HG02642 (cell line): ENCODE results near the gene NCKAP5L.
A peak's percentile ranks its signal among the peaks of the same experiment; 100 is the strongest.
"Not testable (repeated sequence)": the region's sequence is repeated elsewhere in the genome, so short reads cannot be mapped to it uniquely, and the experiment has no call there.

Source experiments
- ATAC-seq: cut with Tn5 transposase; IDR thresholded peaks from one replicate; pipeline ENCODE4 v1.9.1; 2021; ENCODE audit warnings: mild to moderate bottlenecking; ENCODE audit not compliant: unreplicated experiment, poor library complexity

Gene NCKAP5L

GRCh38 chr12:49787672-49788071 lies 40.5 kb downstream of the NCKAP5L start:
- ATAC-seq: no peak

GRCh38 chr12:49784756-49785409 lies 43.3 kb downstream of the NCKAP5L start:
- ATAC-seq: no peak

GRCh38 chr12:49783917-49784676 lies 44.1 kb downstream of the NCKAP5L start:
- ATAC-seq: no peak

GRCh38 chr12:49780914-49781313 lies 47.3 kb downstream of the NCKAP5L start:
- not testable (repeated sequence) for ATAC-seq

GRCh38 chr12:49779581-49779980 lies 48.6 kb downstream of the NCKAP5L start:
- no peak for ATAC-seq

- no peak for ATAC-seq
Observed at GRCh38 chr12:49777800-49778748, 50.1 kb downstream of the NCKAP5L start.

- ATAC-seq: no peak
Observed at GRCh38 chr12:49777341-49777740, 50.9 kb downstream of the NCKAP5L start.

- ATAC-seq: no peak
Observed at GRCh38 chr12:49776858-49777257, 51.4 kb downstream of the NCKAP5L start.

- ATAC-seq: no peak
Observed at GRCh38 chr12:49776413-49776812, 51.8 kb downstream of the NCKAP5L start.

- ATAC-seq: not testable (repeated sequence)
Observed at GRCh38 chr12:49773102-49773501, 55.1 kb downstream of the NCKAP5L start.

GRCh38 chr12:49767333-49767732 lies 60.9 kb downstream of the NCKAP5L start:
- no peak for ATAC-seq

- no peak for ATAC-seq
Observed at GRCh38 chr12:49766115-49766455, 62.1 kb downstream of the NCKAP5L start.

- no peak for ATAC-seq
Observed at GRCh38 chr12:49764126-49764525, 64.1 kb downstream of the NCKAP5L start.

GRCh38 chr12:49763006-49763591 lies 65.1 kb downstream of the NCKAP5L start:
- ATAC-seq: no peak

GRCh38 chr12:49762468-49762847 lies 65.8 kb downstream of the NCKAP5L start:
- ATAC-seq: no peak

- no peak for ATAC-seq
Observed at GRCh38 chr12:49761677-49762467, 66.3 kb downstream of the NCKAP5L start.

GRCh38 chr12:49750996-49751393 lies 77.2 kb downstream of the NCKAP5L start:
- no peak for ATAC-seq

- peak; percentile 41 for ATAC-seq
Observed at GRCh38 chr12:49750027-49750995, 77.9 kb downstream of the NCKAP5L start.

- ATAC-seq: no peak
Observed at GRCh38 chr12:49748800-49749199, 79.4 kb downstream of the NCKAP5L start.
